Stimulated activated CD4-positive, alpha-beta T cell treated with anti-CD3 and anti-CD28 coated beads, TNF-alpha, amount 100 ng/mL, for 24 hours (primary cell): ENCODE measurements around the gene ST6GALNAC6.
"Not testable (repeated sequence)": the region's sequence is repeated elsewhere in the genome, so short reads cannot be mapped to it uniquely, and the experiment has no call there.

ENCODE experiments used
- DNase-seq, 3 experiments: peaks; one replicate each; pipeline ENCODE4 v3.0.0-alpha.2; 2020; ENCODE audit warnings: low read depth in 3 of 3

ST6GALNAC6 gene

DNA sequence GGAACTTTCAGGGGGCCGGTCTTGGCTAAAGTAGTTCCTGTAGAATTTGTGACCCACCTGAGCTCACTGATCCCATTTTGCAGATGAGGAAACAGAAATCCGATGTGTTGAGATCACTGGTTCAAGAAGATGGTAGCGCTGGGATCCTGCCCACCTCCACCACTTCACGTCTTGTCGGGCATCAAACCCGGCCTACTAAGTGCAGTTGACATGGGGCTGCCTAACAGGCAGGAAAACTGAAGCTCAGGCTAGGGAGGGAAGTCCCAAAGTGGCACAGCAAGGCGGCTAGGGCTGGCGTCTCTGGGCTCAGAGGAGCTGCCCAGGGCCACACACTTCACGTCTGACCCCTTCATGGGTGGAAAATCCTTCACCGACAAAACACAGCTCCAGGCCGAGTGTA lies 44.4 kb downstream of the ST6GALNAC6 start:
- DNase-seq: no peak

- DNase-seq: peak in 2 of 3 experiments; percentile 11 to 28
Observed at GRCh38 chr9:127854184-127854806, 45.1 kb downstream of the ST6GALNAC6 start, which contains the start of gene ENG. Gene ENG, minus strand, starts transcription at chr9:127854658. Its CDS starts 303 bp downstream, at chr9:127854355.

GRCh38 chr9:127853312-127854183 lies 45.9 kb downstream of the ST6GALNAC6 start:
- DNase-seq: no peak

GRCh38 chr9:127852829-127853228 lies 46.6 kb downstream of the ST6GALNAC6 start:
- DNase-seq: no peak

DNA sequence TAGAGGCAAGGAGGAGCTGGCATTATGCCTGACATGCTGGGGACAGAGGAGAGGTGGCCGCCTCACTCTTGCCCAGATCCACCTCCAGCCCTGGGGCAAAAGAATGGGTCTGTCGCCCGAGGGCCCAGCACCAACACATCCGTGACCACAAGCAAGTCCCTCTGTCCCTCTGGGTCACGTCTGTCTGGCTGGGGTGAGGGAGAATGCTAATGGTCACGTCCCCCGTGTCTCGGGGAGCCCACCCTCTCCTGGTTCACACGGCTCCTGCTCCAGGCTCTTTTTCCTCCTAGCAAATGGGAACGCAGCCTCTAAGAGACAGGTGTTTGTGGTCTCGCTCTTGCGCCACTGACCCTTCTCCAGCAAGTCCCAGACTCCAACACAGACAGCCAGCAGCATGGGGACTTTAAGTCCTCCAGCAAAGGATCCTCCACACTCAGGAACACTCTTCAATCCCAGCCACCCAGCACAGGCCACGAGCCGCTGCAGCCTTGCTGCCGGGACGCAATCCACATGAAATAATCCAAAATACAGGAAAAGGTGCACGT lies 49.0 kb downstream of the ST6GALNAC6 start:
- DNase-seq: no peak

DNA sequence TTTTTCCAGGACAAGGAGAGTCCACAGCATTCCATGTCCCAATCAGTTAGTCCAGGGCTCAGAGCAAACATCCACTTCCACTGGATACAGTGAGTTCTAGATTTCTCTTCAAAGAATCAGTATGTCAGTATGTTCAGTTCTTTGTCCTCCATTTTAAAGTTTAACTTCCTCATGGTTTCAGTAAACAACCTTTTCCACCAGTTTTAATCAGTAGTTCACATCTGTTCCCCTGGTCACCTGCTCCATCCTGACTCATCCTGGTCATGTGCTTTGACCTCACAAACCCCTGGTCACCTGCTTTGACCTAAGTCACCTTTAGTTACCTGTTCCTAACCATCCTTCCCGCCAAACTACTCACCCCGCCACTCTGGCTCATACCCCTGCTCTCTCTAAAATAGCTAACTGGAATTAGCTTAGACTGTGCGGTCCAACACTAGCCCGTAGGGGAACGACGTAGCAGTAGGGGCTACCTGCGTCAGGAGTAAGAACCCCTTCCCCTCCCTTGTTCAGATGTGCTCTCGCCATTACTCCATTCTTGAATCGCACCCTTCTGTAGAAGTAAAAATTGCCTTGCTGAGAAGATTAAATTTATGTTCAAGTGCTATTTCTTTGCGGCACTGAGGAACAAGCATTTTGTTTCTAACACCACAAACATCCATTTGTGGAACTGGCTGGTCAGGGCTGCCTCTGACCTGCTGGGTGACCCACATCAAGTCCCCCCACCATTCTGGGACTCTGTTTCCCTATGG lies 50.5 kb downstream of the ST6GALNAC6 start:
- DNase-seq: no peak

DNA sequence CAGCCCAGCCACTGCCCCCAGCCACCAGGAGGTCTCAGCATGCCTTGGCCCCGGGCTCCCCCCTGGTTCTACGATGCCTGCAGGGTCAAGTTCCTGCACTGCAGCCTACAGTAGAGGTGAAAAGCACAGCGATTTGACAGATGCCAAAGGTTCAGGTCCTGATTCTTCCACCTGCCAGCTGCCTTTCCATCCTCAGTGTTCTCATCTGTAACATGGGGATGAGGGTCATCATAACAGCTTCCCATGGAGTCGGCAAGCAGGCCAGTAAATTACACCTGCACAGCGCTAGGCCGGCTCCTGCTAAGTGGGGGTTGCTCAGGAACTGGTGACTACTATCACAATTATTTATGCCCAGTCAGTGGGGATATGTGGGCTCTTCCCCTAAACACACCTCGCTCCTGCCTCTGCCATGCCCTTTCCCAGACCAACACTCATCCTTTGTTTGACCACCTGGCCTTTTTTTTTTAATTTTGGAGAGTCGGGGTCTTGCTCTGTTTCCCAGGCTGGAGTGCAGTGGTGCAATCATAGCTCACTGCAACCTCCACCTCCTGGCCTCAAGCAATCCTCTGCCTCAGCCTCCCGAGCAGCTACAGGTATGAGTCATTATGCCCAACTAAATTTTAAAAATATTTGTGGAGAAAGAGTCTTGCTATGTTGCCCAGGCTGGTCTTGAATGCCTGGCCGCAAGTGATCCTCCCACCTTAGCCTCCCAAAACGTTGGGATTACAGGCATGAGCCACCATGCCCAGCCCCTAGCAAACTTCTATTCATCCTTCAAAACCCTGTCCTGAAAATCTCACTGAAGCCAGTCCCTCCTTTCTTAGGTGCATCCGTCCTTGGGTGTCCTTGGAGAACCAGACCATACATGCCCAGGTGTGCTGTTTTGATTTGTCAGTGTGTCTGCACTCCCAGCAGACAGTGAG lies 51.3 kb downstream of the ST6GALNAC6 start:
- no peak for DNase-seq

- DNase-seq: no peak
Observed at GRCh38 chr9:127847178-127847510, 52.3 kb downstream of the ST6GALNAC6 start.

DNA sequence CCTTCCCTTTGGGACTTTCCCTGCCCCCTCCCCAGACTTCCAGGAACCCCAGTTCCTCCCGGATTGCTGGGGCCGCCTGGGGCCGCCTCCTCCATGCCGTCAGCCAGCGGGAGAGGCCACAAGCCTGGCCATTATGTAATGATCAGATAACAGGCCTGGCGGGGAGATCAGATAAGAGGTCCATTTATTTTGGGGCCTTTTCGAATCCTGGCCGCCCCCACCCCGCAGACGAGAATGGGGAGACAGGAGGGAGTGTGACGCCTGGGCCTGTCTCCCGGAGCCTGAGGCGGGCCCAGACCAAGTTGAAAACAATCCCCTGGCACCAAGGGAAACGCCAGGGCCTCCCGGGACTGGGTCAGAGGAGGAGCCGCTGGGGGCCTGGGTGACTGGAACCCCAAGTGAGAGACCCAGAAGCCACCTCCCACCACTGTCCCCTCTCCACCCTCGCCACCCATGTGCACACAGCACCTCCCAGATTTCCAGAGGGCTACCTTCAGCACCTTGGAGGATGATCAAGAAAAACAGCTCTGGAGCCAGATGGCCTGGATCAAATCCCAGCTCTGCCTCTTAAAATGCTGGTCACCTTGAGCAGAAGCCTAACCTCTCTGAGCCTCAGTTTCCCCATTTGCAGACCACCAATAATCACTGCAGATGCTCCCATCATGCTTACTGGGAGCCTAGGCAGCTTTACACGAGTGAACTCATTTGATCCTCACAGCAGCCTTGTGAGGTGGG lies 52.8 kb downstream of the ST6GALNAC6 start:
- no peak for DNase-seq

DNA sequence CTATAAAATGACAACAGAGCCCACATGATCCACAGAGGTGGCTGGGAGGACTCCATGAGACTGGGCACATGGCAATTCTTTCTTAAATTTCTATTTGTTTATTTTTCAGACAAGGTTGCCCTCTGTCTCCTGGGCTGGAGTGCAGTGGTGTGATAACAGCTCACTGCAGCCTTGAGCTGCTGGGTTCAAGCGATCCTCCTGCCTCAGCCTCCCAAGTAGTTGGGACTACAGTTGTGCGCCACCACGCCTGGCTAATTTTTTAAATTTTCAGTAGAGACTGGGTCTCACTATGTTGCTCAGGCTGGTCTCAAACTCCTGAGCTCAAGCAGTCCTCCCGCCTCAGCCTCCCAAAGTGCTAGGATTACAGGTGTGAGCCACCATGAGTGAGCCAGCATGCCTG lies 53.8 kb downstream of the ST6GALNAC6 start:
- DNase-seq: not testable (repeated sequence)

GRCh38 chr9:127844821-127845359 lies 54.5 kb downstream of the ST6GALNAC6 start:
- no peak for DNase-seq

GRCh38 chr9:127841087-127841835 lies 58.1 kb downstream of the ST6GALNAC6 start:
- no peak for DNase-seq

GRCh38 chr9:127838375-127839078 lies 60.9 kb downstream of the ST6GALNAC6 start:
- no peak for DNase-seq

- DNase-seq: no peak
Observed at GRCh38 chr9:127837346-127837745, 62.1 kb downstream of the ST6GALNAC6 start.

- DNase-seq: not testable (repeated sequence)
Observed at GRCh38 chr9:127836561-127836960, 62.8 kb downstream of the ST6GALNAC6 start.

DNA sequence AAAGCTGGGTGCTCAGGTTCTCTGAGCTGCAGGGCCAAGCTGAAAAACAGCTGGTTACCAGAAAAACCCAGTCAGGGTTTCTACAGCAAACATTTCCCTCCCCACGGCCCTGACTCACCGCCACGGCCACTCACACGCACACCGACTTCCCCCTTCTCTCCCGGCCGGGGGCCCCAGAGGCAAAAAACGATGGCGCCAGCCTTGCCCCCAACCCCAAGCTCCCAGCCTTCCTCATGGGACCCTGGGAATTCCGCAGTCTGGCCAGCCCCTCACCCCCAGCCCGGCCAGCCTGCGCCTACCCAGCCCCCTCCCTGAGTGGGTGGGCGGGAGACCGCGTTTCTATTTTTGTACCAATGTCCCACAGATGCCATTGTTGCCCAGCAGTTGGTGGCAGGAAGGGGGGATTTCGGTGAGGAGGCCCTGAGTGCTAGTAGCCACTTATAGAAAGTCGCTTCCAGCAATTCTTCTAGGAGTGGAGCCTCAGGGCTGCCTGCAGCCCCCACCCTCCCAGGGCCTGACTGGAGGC lies 63.3 kb downstream of the ST6GALNAC6 start:
- peak in 1 of 3 experiments; percentile 20 for DNase-seq
